Neural cell (in vitro differentiated cells): ENCODE measurements around the gene OOSP1. TPM values are rescaled to one million over a fixed set of nuclear protein-coding genes. Genes with fewer than 3 reads are reported as not detected.

Experiments used
- H2AFZ ChIP-seq: fragments of 200-600, 300-800 bp; sonication (generic), shearing (Covaris generic); 2 replicates; pipeline ENCODE4 v1.6.0; 2014; ENCODE audit warnings: low read depth, mild to moderate bottlenecking, antibody characterized with exemption, low read length, moderate library complexity
- H3F3A ChIP-seq: fragments of 200-600 bp; shearing (Covaris generic); 2 replicates; pipeline ENCODE4 v1.6.1; 2016; ENCODE audit warnings: mild to moderate bottlenecking, moderate library complexity, mixed read lengths, antibody characterized with exemption, low read length; ENCODE audit not compliant: insufficient read depth, poor library complexity, severe bottlenecking
- H3K27ac ChIP-seq: fragments of 200-600, 300-800 bp; sonication (generic), shearing (Covaris generic); 2 replicates; pipeline ENCODE4 v1.5.1; 2014; ENCODE audit warnings: mild to moderate bottlenecking, low read length, moderate library complexity
- H3K27me3 ChIP-seq: fragments of 300-800, 200-600 bp; sonication (generic), shearing (Covaris generic); 2 replicates; pipeline ENCODE4 v1.6.0; 2014; ENCODE audit warnings: mild to moderate bottlenecking, low read depth, low read length, moderate library complexity; ENCODE audit not compliant: insufficient read depth
- H3K36me3 ChIP-seq: fragments of 300-800, 200-600 bp; sonication (generic), shearing (Covaris generic); 2 replicates; pipeline ENCODE4 v1.5.1; 2014; ENCODE audit warnings: mild to moderate bottlenecking, antibody characterized with exemption, low read length, moderate library complexity; ENCODE audit not compliant: insufficient read depth
- H3K4me2 ChIP-seq: fragments of 300-800, 200-600 bp; sonication (generic), shearing (Covaris generic); 2 replicates; pipeline ENCODE4 v1.6.0; 2014; ENCODE audit warnings: mild to moderate bottlenecking, low read length
- H3K4me3 ChIP-seq: fragments of 300-800, 200-600 bp; sonication (generic), shearing (Covaris generic); 2 replicates; pipeline ENCODE4 v1.5.1; 2014; ENCODE audit warnings: mild to moderate bottlenecking, low read length, moderate library complexity
- H3K79me2 ChIP-seq: fragments of 200-600 bp; shearing (Covaris generic); replicated peaks from 2 replicates; pipeline ENCODE4 v1.6.0; 2014; ENCODE audit warnings: mild to moderate bottlenecking, low read length, moderate library complexity; ENCODE audit not compliant: insufficient read depth
- H3K9ac ChIP-seq: fragments of 300-800, 200-600 bp; sonication (generic), shearing (Covaris generic); 2 replicates; pipeline ENCODE4 v1.6.1; 2016; ENCODE audit warnings: mild to moderate bottlenecking, low read length, mixed read lengths
- H3K9me2 ChIP-seq: fragments of 200-600 bp; shearing (Covaris generic); 2 replicates; pipeline ENCODE4 v1.6.1; 2016; ENCODE audit warnings: mild to moderate bottlenecking, low read length, mixed read lengths; ENCODE audit not compliant: insufficient read depth
- H3K9me3 ChIP-seq: fragments of 200-600, 300-800 bp; sonication (generic), shearing (Covaris generic); 2 replicates; pipeline ENCODE4 v1.6.1; 2016; ENCODE audit warnings: mild to moderate bottlenecking, mixed run types, low read length, moderate library complexity, mixed read lengths
- H4K20me1 ChIP-seq: fragments of 200-600 bp; shearing (Covaris generic); 2 replicates; pipeline ENCODE4 v1.6.1; 2016; ENCODE audit warnings: mild to moderate bottlenecking, mixed run types; ENCODE audit not compliant: insufficient read depth
- CTCF ChIP-seq: fragments of 450-650 bp; IDR thresholded peaks from 2 replicates; pipeline ENCODE4 v1.5.1; 2014; ENCODE audit warnings: antibody characterized with exemption, mild to moderate bottlenecking, moderate library complexity; ENCODE audit not compliant: poor library complexity, severe bottlenecking
- EP300 ChIP-seq: fragments of 450-650 bp; conservative IDR thresholded peaks from 2 replicates; pipeline ENCODE4 v1.6.1; 2014; ENCODE audit warnings: antibody characterized with exemption, mild to moderate bottlenecking, moderate library complexity; ENCODE audit not compliant: poor library complexity, severe bottlenecking
- EZH2 ChIP-seq: fragments of 200-600, 300-800 bp; shearing (Covaris generic), sonication (generic); IDR thresholded peaks from 2 replicates; pipeline ENCODE4 v1.6.1; 2014; ENCODE audit warnings: antibody characterized with exemption, low read length, borderline replicate concordance, mild to moderate bottlenecking; ENCODE audit not compliant: insufficient read depth, poor library complexity, severe bottlenecking
- MXI1 ChIP-seq: fragments of 450-650 bp; conservative IDR thresholded peaks from 2 replicates; pipeline ENCODE4 v1.6.1; 2014; ENCODE audit warnings: antibody characterized with exemption, mild to moderate bottlenecking; ENCODE audit not compliant: poor library complexity, severe bottlenecking
- POLR2AphosphoS5 ChIP-seq: IDR thresholded peaks from 2 replicates; pipeline ENCODE4 v1.6.1; 2012
- RAD21 ChIP-seq: fragments of 450-650 bp; conservative IDR thresholded peaks from 2 replicates; pipeline ENCODE4 v1.6.1; 2014; ENCODE audit warnings: antibody characterized with exemption, mild to moderate bottlenecking, moderate library complexity
- REST ChIP-seq: IDR thresholded peaks from 2 replicates; pipeline ENCODE4 v1.6.1; 2012; ENCODE audit warnings: borderline replicate concordance
- SMC3 ChIP-seq: fragments of 450-650 bp; conservative IDR thresholded peaks from 2 replicates; pipeline ENCODE4 v1.6.1; 2014; ENCODE audit warnings: antibody characterized with exemption, mild to moderate bottlenecking, moderate library complexity; ENCODE audit not compliant: poor library complexity
- TAF1 ChIP-seq: IDR thresholded peaks from 2 replicates; pipeline ENCODE4 v1.6.1; 2012; ENCODE audit warnings: low read depth
- polyA plus RNA-seq: library from polyadenylated mRNA; depleted of rRNA; stranded (reverse); fragments of >200 nt; gene quantifications from 2 replicates; pipeline ENCODE4 v1.2.3, GENCODE V29; 2014

Gene OOSP1
- polyA plus RNA-seq, 1 donor from 2014 or later = not detected

- Histone ChIP-seq H3K4me2 (peak overlapping the region; percentile 21), H3K4me3 (peak overlapping the region; percentile 3), H3K36me3 (no peaks in the 10 kb centered on the region), H3K9me2 (no peaks in the 10 kb centered on the region), H3K9ac (no peak overlapping the region), H3K9me3 (no peaks in the 10 kb centered on the region), H3K27me3 (no peaks in the 10 kb centered on the region), H2AFZ (no peak overlapping the region), H4K20me1 (no peaks in the 10 kb centered on the region), H3K79me2 (no peaks in the 10 kb centered on the region), H3K27ac (no peak overlapping the region), H3F3A (no peaks in the 10 kb centered on the region)
- no peak for TF ChIP-seq RAD21
- no peak for TF ChIP-seq SMC3
- TF ChIP-seq POLR2AphosphoS5 = peak; percentile 27
- no peak for TF ChIP-seq MXI1
These were observed 18.9 kb downstream of the OOSP1 start for GRCh38 chr11:59957094-59957493.

- H4K20me1 ChIP-seq = no peaks in the 10 kb centered on the region
- TF ChIP-seq EP300 (no peak), REST (no peak)
- H3K9ac ChIP-seq = no peak overlapping the region
These were observed 22.5 kb downstream of the OOSP1 start for GRCh38 chr11:59960502-59961381.

GRCh38 chr11:59962107-59962482, 23.9 kb downstream of the OOSP1 start:
- no peak overlapping the region for H3K27ac ChIP-seq

More at GRCh38 chr11:59960502-59961381, 22.5 kb downstream of the OOSP1 start:
- H3K4me3 ChIP-seq = no peak overlapping the region
- no peaks in the 10 kb centered on the region for H3K9me2 ChIP-seq
- no peaks in the 10 kb centered on the region for H3K36me3 ChIP-seq
- H3F3A ChIP-seq = no peaks in the 10 kb centered on the region
- no peaks in the 10 kb centered on the region for H3K79me2 ChIP-seq
- no peak overlapping the region for H2AFZ ChIP-seq
- no peaks in the 10 kb centered on the region for H3K9me3 ChIP-seq
- no peaks in the 10 kb centered on the region for H3K27me3 ChIP-seq
- H3K27ac ChIP-seq = no peak overlapping the region
- no peak overlapping the region for H3K4me2 ChIP-seq

More at GRCh38 chr11:59962107-59962482, 23.9 kb downstream of the OOSP1 start:
- H3K9ac ChIP-seq = no peak overlapping the region
- H2AFZ ChIP-seq = no peak overlapping the region
- H4K20me1 ChIP-seq = no peaks in the 10 kb centered on the region
- H3K9me2 ChIP-seq = no peaks in the 10 kb centered on the region
- no peaks in the 10 kb centered on the region for H3K9me3 ChIP-seq
- TF ChIP-seq MXI1 = no peak
- no peak for TF ChIP-seq RAD21
- TF ChIP-seq REST = no peak
- no peak for TF ChIP-seq EZH2
- TF ChIP-seq CTCF = no peak
- TF ChIP-seq SMC3 = no peak
- TF ChIP-seq EP300 = no peak
- TF ChIP-seq TAF1 = no peak
- TF ChIP-seq POLR2AphosphoS5 = no peak
- no peaks in the 10 kb centered on the region for H3F3A ChIP-seq
- no peak overlapping the region for H3K4me3 ChIP-seq
- no peaks in the 10 kb centered on the region for H3K27me3 ChIP-seq
- H3K79me2 ChIP-seq = no peaks in the 10 kb centered on the region
- no peaks in the 10 kb centered on the region for H3K36me3 ChIP-seq
- H3K4me2 ChIP-seq = no peak overlapping the region
